Peyer's patch (tissue), 4 donors: Measurements from ENCODE around the gene SLC25A22.
A peak's percentile ranks its signal among the peaks of the same experiment; 100 is the strongest.

ENCODE experiments used
- CTCF ChIP-seq, 6 experiments: fragments of 450-650 bp in 4 of 6; fragments of 200-600 bp in 2 of 6; sonication (generic) in 1 of 6; IDR thresholded peaks; one replicate each; pipeline ENCODE4 v1.5.1; 2017 to 2019; ENCODE audit warnings: antibody characterized with exemption in 6 of 6, mild to moderate bottlenecking in 3 of 6, moderate library complexity in 1 of 6
- POLR2A ChIP-seq, 2 donors: fragments of 450-650 bp; IDR thresholded peaks; one replicate each; pipeline ENCODE4 v1.5.1; 2017; ENCODE audit warnings: antibody characterized with exemption in 2 of 2, mild to moderate bottlenecking in 2 of 2, moderate library complexity in 2 of 2

DNA sequence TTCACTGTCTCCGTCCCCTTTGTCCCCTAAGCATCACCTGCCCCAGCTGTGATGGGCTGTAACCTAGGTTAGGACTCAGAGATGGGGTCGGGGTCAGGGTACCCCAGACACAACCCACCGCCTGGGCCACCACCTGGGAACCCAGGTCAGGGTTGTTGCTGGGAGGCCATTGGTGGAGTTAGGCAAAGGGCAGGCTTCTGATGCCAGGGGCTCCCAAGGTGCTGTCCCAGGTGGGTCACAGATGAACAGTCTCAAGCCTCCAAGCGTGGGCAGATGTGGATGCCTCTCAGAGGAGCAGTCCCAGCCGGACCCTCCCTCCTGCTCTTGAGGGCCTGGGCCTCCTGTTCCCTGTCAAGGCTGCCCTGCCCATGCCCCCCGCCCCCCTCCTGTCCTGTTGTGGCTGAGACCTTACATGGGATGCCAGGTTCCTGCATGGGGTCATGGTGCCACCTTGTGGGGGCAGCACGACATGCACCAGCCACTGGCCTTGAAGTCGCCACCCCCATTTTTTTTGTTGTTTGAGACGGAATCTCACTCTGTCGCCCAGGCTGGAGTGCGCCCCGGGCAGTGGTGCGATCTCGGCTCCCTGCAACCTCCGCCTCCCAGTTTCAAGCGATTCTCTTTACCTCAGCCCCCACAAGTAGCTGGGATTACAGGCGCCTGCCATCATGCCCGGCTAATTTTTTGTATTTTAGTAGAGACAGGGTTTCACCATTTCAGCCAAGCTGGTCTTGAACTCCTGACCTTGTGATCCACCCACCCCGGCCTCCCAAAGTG is 32.9 kb downstream of the SLC25A22 start:
- TF ChIP-seq CTCF (IDR thresholded peaks at IDR 0.05), result peak; percentile 58 to 76 (median 72)
- TF ChIP-seq POLR2A (IDR thresholded peaks at IDR 0.05), result no peak
